ENCODE results near the gene SLC8A3. TPM values are rescaled to one million over a fixed set of nuclear protein-coding genes. Genes with fewer than 3 reads are reported as not detected.

The SLC8A3 gene
- total and polyA plus RNA-seq, 12 donors: 0.01 to 0.26 (median 0.14) TPM; not detected in 4

DNA sequence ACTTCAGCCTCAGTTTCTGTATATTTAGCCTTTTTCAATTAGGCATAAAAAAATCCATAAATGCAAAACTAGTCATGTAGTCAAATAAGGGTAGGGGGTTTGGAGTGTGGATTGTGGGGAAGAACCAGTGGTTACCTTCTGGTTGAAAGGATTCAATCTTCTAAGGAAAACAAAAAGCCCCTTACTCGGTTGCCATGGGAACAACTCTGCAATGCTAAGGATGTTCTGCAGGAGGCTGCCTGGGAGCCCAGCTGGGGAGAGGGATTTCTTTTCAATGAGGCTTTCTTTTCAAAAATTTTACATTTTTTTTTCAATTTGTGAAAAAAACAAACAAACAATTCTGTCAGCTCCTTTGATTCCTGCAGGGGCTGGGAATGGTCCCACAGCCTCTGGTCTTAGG, 67.2 kb downstream of the SLC8A3 start:
- H3K4me3 ChIP-seq: no peak overlapping the region
- no peak for DNase-seq
- no peaks in the 10 kb centered on the region for H3K36me3 ChIP-seq
- no peaks in the 10 kb centered on the region for H3K4me1 ChIP-seq
- TF ChIP-seq, protein P1, sequence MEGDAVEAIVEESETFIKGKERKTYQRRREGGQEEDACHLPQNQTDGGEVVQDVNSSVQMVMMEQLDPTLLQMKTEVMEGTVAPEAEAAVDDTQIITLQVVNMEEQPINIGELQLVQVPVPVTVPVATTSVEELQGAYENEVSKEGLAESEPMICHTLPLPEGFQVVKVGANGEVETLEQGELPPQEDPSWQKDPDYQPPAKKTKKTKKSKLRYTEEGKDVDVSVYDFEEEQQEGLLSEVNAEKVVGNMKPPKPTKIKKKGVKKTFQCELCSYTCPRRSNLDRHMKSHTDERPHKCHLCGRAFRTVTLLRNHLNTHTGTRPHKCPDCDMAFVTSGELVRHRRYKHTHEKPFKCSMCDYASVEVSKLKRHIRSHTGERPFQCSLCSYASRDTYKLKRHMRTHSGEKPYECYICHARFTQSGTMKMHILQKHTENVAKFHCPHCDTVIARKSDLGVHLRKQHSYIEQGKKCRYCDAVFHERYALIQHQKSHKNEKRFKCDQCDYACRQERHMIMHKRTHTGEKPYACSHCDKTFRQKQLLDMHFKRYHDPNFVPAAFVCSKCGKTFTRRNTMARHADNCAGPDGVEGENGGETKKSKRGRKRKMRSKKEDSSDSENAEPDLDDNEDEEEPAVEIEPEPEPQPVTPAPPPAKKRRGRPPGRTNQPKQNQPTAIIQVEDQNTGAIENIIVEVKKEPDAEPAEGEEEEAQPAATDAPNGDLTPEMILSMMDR (IDR thresholded peaks at IDR 0.05): no peak
- H3K27me3 ChIP-seq: peaks cover 0 to 40% (median 11%) of the 10 kb centered on the region in 7 donors
- 12 to 14% methylated on average over 1 of the region's 1 CpG for WGBS, 2 donors
- H3K27ac ChIP-seq: no peak overlapping the region
- intact Hi-C loops (cut with DNase I): no loop called here
- ATAC-seq: no peak
- H3K9me3 ChIP-seq: no peaks in the 10 kb centered on the region

DNA sequence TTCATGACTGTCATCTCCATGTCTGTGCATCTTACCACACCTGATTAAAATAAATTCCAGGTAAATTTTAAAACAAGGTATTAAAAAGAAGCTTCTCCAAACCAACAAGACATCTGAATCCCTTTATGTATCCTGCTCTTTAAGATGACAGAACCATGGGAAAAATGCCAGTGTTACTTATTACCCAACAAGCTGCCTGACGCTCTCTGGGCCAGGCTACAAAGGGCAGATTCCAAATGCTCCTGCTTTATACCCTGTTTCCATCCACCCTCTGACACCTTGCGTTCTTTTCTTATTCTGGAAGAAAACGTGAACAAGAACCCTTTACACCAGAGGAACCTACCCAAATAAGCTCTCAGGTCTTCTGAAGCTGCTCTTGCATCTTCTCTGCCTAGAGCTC, 70.7 kb downstream of the SLC8A3 start:
- Histone ChIP-seq H3K9me3 (no peaks in the 10 kb centered on the region), H3K27me3 (peaks cover 0 to 51% (median 23%) of the 10 kb centered on the region in 7 donors), H3K27ac (no peak overlapping the region), H3K4me1 (no peaks in the 10 kb centered on the region), H3K4me3 (no peak overlapping the region), H3K36me3 (no peaks in the 10 kb centered on the region)
- intact Hi-C loops (cut with DNase I): no loop called here
- TF ChIP-seq, protein P1 (IDR thresholded peaks at IDR 0.05): no peak
- DNase-seq (no peak), ATAC-seq (no peak)
- WGBS, 2 donors: 65 to 72% methylated on average over 3 of the region's 3 CpGs

DNA sequence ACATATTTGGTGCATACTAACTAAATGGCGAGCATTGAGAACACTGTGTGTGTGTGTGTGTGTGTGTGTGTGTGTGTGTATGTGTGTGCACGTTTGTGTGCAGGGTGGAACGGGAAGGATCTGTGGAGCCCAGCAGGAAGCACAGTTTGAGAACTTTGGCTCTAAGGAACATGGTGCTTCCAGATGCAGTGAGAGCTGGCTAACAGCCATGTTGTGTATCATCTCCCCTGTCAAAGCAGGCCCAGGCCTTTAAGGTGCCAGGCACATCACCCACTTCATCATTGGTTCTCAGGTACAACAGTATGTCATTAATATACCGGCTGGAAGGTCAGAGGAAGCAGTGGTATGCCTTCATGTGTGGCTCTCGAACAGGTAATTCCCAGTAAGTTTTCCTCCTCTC, 72.5 kb downstream of the SLC8A3 start:
- no peaks in the 10 kb centered on the region for H3K36me3 ChIP-seq
- 61 to 73% methylated on average over 5 of the region's 5 CpGs for WGBS, 2 donors
- no peaks in the 10 kb centered on the region for H3K4me1 ChIP-seq
- ATAC-seq: no peak
- no peaks in the 10 kb centered on the region for H3K9me3 ChIP-seq
- TF ChIP-seq, protein P1 (IDR thresholded peaks at IDR 0.05): no peak
- peaks cover 0 to 45% (median 17%) of the 10 kb centered on the region in 7 donors for H3K27me3 ChIP-seq
- H3K27ac ChIP-seq: no peak overlapping the region
- intact Hi-C loops (cut with DNase I): no loop called here
- H3K4me3 ChIP-seq: no peak overlapping the region
- DNase-seq: no peak

DNA sequence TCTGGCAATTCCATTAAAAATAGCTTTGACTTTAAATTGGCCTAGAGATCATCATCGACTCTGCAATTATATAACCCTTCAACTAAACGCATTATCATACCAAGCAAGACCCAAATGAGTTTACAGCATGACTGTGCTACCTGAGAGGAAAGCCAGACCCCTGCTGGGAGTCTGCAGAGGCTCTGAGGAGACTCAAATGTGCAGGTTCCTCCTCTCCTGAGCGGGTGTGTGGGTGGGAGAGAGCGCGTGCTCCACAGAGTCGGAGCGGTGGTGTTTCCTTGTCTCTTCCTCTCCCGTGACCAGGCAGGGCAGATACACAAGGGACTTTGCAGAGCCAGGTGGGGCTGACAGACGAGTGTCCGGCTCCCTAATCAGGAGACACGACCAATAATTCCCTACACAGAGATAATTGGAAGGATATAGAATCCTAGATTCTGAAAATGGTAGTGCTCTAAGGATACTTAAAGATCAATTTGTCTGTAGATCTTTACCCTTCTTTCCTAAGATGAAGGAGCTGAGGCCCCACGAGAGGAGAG, 74.1 kb downstream of the SLC8A3 start:
- H3K27me3 ChIP-seq: peaks cover 0 to 29% (median 17%) of the 10 kb centered on the region in 7 donors
- H3K27ac ChIP-seq: no peak overlapping the region
- no peaks in the 10 kb centered on the region for H3K9me3 ChIP-seq
- no peak for DNase-seq
- no peaks in the 10 kb centered on the region for H3K36me3 ChIP-seq
- 68 to 72% methylated on average over 12 of the region's 12 CpGs for WGBS, 2 donors
- no peak overlapping the region for H3K4me3 ChIP-seq
- TF ChIP-seq, protein P1 (IDR thresholded peaks at IDR 0.05): no peak
- H3K4me1 ChIP-seq: no peaks in the 10 kb centered on the region
- ATAC-seq: no peak
- intact Hi-C loops (cut with DNase I): no loop called here

Measured in heart right ventricle (tissue), 16 donors.